HG03103 (cell line): ENCODE measurements around the gene TADA2B.
A peak's percentile ranks its signal among the peaks of the same experiment; 100 is the strongest.

Source experiments
- ATAC-seq: cut with Tn5 transposase; IDR thresholded peaks from one replicate; pipeline ENCODE4 v1.9.1; 2021; ENCODE audit warnings: low read depth; ENCODE audit not compliant: unreplicated experiment

TADA2B gene

GRCh38 chr4:7037425-7037824 lies 5.7 kb upstream of the TADA2B start:
- no peak for ATAC-seq

GRCh38 chr4:7040765-7041164 lies 2.4 kb upstream of the TADA2B start:
- ATAC-seq = no peak

- no peak for ATAC-seq
Measured at GRCh38 chr4:7041246-7041645, 1.9 kb upstream of the TADA2B start.

DNA sequence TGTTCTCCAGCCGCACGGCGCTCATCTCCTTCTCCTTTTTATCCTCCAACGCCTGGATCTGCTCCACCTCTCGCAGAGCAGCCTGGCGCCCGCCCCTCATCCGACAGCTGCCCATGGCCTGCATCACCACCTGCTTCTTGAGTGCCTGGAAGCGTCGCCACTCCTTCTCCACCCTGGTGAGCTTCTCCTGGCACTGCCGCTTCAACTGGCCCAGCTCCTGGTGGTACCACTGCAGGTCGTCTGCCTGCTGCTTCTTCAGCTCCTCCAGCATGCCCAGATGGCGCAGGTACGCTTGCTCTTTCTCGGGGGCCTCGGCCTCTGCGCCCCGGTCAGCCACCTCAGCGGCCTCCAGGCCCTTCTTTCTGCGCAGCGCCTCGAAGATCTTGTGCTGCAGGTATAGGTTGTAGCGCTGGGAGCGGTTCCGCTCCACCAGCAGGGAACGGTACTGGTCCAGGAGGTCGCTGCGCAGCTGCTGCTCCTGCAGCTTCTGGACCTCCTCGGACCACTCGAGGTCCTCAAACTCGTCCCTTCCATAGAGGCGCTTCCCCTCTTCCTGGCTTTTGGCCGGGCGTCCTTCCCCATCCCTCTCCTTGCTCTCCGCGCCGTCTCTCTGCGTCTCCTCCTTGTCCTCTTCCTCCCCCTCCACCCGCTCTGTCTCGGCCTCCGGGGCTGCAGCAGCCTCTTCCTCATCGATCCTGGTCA lies 1.2 kb upstream of the TADA2B start:
- no peak for ATAC-seq

GRCh38 chr4:7042503-7043283 lies 479 bp upstream of the TADA2B start:
- ATAC-seq = peak; percentile 66

- no peak for ATAC-seq
Measured at GRCh38 chr4:7044137-7044930, 1.2 kb downstream of the TADA2B start.

DNA sequence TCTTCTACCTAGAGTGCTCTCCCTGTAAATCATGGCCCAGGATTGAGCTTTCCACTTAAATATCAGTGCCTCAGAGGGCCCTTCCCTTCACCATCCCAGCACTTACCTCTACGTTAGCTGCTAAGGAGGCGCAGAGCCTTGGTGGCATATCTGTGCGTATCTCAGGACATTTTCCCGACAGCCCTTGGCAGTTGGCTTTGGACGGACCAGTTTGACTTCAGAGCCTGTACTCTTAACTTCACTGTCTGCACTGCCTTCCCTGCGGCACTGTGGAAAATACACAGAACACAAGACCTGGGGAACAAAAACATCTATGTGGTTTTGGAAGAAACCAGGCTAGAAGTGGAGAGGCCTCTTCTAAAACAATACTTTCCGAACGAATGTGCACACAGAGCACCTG lies 2.4 kb downstream of the TADA2B start:
- no peak for ATAC-seq

GRCh38 chr4:7045961-7046921 lies 3.1 kb downstream of the TADA2B start:
- ATAC-seq = peak; percentile 29

DNA sequence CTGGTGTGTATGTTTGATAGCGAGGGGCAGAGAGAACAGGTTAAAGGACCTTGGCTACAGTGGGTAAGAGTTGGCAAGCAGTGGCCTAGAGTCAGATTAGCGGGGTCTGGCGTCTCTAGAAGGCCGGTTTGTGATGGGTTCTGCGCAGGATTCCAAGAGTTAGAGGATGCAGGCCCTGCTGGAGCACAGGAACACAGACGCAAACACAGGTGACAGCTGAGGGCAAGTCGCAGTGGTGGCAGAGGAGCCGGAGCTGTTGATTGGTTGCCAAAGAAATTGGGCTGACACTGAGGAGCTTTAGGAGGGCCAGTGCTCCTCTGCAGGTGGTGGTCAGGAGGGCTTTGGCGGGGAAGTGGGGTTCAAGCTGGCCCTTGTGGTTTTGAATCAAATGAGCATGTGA lies 3.8 kb downstream of the TADA2B start:
- ATAC-seq = no peak

DNA sequence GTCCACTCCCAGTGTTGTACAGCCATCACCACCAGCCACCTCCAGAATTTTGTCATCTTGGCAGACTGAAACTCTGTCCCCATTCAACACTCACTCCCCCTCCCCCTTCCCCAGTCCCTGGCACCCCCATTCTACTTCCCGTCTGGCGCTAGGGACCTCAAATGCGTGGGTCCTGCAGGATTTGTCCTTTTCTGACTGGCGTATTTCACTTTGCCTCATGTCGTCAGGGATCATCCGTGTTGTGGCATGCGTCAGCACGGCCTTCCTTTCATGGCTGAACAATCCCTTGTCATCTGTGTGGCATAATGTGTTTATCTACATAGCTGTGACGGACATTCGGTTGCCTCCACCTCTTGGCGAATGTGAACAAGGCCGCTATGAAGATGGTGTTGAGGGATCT lies 5.5 kb downstream of the TADA2B start:
- ATAC-seq = no peak

DNA sequence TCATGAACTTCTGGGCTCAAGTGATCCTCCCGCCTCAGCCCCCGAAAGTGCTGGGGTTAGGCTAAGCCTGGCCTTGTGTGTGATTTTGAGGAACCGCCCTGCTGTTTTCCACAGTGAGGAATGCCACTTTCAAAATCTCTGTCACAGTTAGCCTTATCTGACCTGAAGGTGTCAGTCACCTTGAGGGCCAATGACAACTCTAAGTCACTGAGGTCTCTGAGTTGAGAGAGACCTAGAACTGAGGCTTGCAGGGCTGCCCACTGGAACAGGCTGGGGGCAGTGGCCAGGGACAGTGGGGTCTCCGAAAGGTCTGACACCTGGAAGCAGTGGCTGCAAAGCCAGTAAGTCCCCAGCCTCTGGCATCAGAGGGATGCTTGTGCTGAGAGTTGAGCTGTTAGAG lies 6.1 kb downstream of the TADA2B start:
- no peak for ATAC-seq

DNA sequence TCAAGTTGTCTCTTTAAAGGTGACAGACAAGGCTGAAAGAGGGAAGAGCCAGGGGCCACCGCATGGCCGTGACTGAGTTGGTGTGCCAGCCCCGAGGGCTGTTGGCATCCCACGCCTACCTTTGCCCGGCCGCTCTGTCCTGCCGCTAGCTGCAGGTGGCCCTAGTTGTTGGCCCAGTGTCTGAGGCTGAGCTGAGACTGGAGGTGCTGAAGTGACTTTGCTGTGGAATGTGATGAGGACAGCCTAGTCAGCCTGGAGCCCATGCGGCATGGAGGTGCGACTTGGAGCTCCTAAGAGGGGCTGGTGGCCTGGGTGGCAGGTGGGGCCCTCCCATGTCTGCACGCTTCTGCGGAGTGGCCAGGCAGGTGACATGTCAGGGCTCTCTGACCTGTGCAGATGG lies 6.6 kb downstream of the TADA2B start:
- ATAC-seq = no peak

DNA sequence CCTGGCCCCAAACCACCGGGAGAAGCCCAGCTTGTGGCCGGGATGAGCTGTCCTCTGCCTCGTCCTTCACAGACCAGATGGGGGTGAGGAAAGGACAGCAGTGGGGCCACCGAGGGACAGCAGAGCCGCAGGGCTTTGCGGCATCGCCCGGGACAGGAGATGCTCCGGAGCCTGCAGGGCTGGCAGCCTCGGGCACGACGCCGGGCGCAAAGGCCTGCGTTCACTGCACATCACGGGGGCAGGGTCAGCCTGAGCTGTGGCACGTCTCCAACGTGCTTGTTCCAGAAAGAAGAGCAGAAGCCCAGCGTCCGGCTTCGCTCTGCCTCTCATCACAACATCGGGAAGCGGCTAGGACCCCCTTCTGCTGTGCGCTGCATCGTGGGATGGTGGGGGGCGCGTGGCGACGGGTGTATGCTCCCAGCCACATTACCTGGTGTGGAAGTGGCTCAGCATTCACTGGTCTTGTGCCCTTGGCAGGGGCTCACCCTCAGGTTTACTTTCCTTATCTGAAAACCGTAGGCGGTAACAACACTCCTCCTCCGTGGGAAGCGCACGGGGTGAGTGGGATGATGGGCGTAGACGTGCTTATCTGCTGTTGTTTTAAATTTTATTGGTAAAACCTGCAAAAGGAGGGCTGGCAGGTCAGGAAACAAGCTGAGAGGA lies 7.4 kb downstream of the TADA2B start:
- ATAC-seq = no peak

DNA sequence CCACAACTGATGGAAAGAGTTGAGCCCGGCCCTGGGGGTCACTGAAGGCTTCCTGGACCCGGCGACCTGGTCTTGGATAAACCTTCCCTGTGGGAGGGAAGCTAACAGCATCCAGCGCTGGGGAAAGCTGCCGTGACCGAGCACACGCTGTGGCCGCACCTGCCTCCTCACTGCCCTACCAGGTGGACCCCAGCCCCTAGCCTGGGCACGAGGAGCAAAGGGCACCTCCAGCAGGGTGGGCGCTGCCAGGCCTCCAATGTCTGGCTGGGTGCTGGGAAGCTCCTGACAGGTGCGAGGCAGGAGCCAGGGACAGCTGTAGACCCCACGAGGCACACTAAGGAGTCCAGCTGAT lies 7.9 kb downstream of the TADA2B start:
- ATAC-seq = no peak

- ATAC-seq = no peak
Measured at GRCh38 chr4:7051905-7052304, 8.7 kb downstream of the TADA2B start.

DNA sequence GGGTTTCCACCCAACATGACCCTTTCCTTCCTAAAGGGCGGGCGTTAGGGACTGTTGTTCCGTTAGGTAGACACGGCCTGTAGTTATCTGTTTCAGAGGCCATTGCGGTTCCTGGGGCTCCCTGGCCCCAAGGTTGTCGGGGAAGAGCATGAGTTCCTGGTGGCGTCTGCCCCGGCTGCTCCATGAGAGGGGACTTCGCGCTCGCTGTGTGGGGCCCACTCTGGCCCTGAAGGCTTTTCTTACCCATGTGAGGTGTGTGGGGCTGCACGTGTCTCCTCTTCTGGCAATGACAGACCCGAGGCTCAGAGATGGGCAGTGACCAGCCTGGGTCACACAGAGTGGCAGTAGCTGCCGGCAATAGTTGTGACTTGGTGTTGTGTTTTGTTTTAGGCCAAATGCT lies 9.1 kb downstream of the TADA2B start:
- no peak for ATAC-seq

DNA sequence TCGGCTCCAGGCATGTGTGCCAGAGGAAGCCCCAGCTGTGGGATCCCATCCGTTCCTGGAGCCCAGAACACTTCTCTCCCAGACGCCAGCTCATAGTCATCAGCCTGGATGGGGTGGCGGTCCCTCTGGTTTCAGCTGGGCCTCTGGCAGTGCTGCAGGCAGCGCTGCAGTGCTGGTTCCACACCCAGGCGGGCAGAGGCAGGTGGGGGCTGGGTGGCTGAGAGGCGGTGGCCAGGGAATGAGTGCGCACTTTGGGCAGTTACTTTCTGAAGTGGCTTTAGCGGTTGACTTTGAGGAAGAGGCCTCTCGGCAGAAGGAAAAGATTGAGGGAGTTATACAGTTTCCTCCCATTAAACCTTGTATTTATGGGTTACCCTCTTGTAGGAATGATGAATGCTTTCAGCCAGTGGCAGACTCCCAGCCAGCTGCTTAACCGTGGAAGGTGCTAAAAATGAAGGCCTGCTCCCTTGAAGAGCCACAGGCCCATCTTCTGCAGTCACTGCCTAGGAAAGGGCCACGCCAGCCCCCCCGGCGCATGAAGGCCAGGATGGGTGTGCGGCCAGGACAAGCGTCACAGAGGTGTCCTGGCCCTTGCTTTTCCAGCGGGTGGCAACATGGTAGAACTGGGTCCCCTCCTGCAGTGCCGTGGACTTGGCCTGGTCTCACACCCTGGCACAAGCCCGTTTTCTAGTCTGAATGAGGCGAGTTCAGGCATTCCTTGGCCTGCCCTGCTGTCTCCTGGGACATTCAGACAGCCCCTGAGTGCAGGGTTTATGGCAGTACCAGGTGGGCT lies 9.9 kb downstream of the TADA2B start:
- ATAC-seq = no peak

DNA sequence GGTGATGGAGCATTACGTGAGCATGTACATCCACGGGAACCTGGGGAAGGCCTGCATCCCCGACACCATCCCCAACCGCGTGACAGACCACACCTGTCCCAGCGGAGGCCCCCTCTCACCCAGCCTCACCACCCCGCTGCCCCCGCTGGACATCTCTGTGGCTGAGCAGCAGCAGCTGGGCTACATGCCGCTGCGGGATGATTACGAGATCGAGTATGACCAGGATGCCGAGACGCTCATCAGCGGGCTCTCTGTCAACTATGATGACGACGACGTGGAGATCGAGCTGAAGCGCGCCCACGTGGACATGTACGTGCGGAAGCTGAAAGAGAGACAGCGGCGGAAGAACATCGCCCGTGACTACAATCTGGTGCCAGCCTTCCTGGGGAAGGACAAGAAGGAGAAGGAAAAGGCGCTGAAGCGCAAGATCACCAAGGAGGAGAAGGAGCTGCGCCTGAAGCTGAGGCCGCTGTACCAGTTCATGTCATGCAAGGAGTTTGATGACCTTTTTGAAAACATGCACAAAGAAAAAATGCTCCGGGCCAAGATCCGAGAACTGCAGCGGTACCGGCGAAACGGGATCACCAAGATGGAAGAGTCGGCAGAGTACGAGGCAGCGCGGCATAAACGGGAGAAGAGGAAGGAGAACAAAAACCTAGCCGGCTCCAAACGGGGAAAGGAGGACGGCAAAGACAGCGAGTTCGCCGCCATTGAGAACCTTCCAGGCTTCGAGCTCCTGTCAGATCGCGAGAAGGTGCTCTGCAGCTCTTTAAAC lies 11.1 kb downstream of the TADA2B start:
- no peak for ATAC-seq
